ENCODE data around the gene FBXO3.
"Not testable (repeated sequence)": the region's sequence is repeated elsewhere in the genome, so short reads cannot be mapped to it uniquely, and the experiment has no call there.

Gene FBXO3

GRCh38 chr11:33731723-33732531 is 42.4 kb downstream of the FBXO3 start:
- Histone ChIP-seq H3K4me2 (ENCODE audit: low read length) (no peak overlapping the region), H3K36me3 (ENCODE audit: control insufficient read depth, low read length) (no peaks in the 10 kb centered on the region), H3K79me2 (ENCODE audit: control insufficient read depth, low read length) (peaks cover 38% of the 10 kb centered on the region), H3K9me2 (replicated peaks; ENCODE audit: control insufficient read depth, low read length) (no peaks in the 10 kb centered on the region), H3K4me1 (ENCODE audit: control insufficient read depth, low read length) (peaks cover 31% of the 10 kb centered on the region), H3K4me3 (ENCODE audit: low read length) (no peak overlapping the region), H3F3A (ENCODE audit: control insufficient read depth, insufficient read depth) (no peaks in the 10 kb centered on the region), H3K9me3 (ENCODE audit: control insufficient read depth, insufficient read depth, low read length) (no peaks in the 10 kb centered on the region), H4K20me1 (ENCODE audit: control insufficient read depth, insufficient read depth, low read depth, low read length) (peaks cover 8% of the 10 kb centered on the region; the same call in 1 of the 2 replicates), H3K27ac (ENCODE audit: low read depth, low read length) (no peak overlapping the region), H3K27me3 (ENCODE audit: control insufficient read depth, low read length) (peaks cover 6% of the 10 kb centered on the region; the same call in 1 of the 2 replicates)
- TF ChIP-seq, protein P1, sequence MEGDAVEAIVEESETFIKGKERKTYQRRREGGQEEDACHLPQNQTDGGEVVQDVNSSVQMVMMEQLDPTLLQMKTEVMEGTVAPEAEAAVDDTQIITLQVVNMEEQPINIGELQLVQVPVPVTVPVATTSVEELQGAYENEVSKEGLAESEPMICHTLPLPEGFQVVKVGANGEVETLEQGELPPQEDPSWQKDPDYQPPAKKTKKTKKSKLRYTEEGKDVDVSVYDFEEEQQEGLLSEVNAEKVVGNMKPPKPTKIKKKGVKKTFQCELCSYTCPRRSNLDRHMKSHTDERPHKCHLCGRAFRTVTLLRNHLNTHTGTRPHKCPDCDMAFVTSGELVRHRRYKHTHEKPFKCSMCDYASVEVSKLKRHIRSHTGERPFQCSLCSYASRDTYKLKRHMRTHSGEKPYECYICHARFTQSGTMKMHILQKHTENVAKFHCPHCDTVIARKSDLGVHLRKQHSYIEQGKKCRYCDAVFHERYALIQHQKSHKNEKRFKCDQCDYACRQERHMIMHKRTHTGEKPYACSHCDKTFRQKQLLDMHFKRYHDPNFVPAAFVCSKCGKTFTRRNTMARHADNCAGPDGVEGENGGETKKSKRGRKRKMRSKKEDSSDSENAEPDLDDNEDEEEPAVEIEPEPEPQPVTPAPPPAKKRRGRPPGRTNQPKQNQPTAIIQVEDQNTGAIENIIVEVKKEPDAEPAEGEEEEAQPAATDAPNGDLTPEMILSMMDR (IDR thresholded peaks at IDR 0.05; ENCODE audit: low read depth, low read length, poor library complexity, severe bottlenecking), result no peak
- TF ChIP-seq EZH2phosphoT487 (IDR thresholded peaks at IDR 0.05; ENCODE audit: borderline replicate concordance, low read length), result no peak

DNA sequence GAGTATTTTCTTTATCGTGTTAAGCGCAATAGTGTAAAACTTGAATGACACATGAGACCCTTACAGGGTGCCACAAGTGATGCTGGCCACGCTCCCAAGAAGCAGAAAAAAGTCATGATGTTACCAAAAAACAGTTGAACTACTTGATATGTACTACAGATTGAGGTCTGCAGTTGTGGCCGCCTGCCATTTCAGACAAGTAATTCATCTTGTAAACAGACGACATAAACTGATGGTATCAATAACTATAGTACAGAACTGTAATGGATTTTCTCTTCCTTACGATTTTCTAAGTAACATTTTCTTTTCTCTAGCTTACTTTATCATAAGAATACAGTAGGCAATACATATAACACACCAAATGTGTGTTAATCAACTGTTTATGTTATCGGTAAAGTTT is 43.6 kb downstream of the FBXO3 start:
- Histone ChIP-seq H3K36me3 (ENCODE audit: control insufficient read depth, low read length) (no peaks in the 10 kb centered on the region), H3K4me1 (ENCODE audit: control insufficient read depth, low read length) (peaks cover 25% of the 10 kb centered on the region), H3K27me3 (ENCODE audit: control insufficient read depth, low read length) (peaks cover 6% of the 10 kb centered on the region; the same call in 1 of the 2 replicates), H3K27ac (ENCODE audit: low read depth, low read length) (no peak overlapping the region), H3K79me2 (ENCODE audit: control insufficient read depth, low read length) (peaks cover 38% of the 10 kb centered on the region), H3K9me3 (ENCODE audit: control insufficient read depth, insufficient read depth, low read length) (no peaks in the 10 kb centered on the region), H3K4me3 (ENCODE audit: low read length) (no peak overlapping the region), H3K9me2 (replicated peaks; ENCODE audit: control insufficient read depth, low read length) (no peaks in the 10 kb centered on the region), H3K4me2 (ENCODE audit: low read length) (no peak overlapping the region), H3F3A (ENCODE audit: control insufficient read depth, insufficient read depth) (no peaks in the 10 kb centered on the region), H4K20me1 (ENCODE audit: control insufficient read depth, insufficient read depth, low read depth, low read length) (peaks cover 8% of the 10 kb centered on the region; the same call in 1 of the 2 replicates)
- TF ChIP-seq EZH2phosphoT487 (IDR thresholded peaks at IDR 0.05; ENCODE audit: borderline replicate concordance, low read length), result no peak
- TF ChIP-seq, protein P1 (IDR thresholded peaks at IDR 0.05; ENCODE audit: low read depth, low read length, poor library complexity, severe bottlenecking), result no peak

DNA sequence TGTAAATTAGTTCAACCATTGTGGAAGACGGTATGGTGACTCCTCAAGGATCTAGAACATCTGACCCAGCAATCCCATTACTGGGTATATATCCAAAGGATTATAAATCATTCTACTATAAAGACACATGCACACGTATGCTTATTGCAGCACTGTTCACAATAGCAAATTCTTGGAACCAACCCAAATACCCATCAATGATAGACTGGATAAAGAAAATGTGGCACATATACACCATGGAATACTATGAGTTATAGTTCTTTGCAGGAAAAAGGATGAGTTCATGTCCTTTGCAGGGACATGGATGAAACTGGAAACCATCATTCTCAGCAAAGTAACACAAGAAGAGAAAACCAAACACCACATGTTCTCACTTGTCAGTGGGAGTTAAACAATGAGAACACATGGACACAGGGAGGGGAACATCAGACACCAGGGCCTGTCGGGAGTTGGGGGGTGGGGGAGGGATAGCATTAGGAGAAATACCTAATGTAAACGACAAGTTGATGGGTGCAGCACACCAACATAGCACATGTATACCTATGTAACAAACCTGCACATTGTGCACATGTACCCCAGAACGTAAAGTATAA is 45.2 kb downstream of the FBXO3 start:
- H3K4me2 ChIP-seq (ENCODE audit: low read length); H3F3A ChIP-seq (ENCODE audit: control insufficient read depth, insufficient read depth); H4K20me1 ChIP-seq (ENCODE audit: control insufficient read depth, insufficient read depth, low read depth, low read length); H3K36me3 ChIP-seq (ENCODE audit: control insufficient read depth, low read length); H3K27me3 ChIP-seq (ENCODE audit: control insufficient read depth, low read length); H3K4me3 ChIP-seq (ENCODE audit: low read length); H3K27ac ChIP-seq (ENCODE audit: low read depth, low read length); H3K9me2 ChIP-seq (replicated peaks; ENCODE audit: control insufficient read depth, low read length); H3K9me3 ChIP-seq (ENCODE audit: control insufficient read depth, insufficient read depth, low read length): not testable (repeated sequence)
- Histone ChIP-seq H3K79me2 (ENCODE audit: control insufficient read depth, low read length) (peaks cover 36% of the 10 kb centered on the region), H3K4me1 (ENCODE audit: control insufficient read depth, low read length) (peaks cover 17% of the 10 kb centered on the region)

DNA sequence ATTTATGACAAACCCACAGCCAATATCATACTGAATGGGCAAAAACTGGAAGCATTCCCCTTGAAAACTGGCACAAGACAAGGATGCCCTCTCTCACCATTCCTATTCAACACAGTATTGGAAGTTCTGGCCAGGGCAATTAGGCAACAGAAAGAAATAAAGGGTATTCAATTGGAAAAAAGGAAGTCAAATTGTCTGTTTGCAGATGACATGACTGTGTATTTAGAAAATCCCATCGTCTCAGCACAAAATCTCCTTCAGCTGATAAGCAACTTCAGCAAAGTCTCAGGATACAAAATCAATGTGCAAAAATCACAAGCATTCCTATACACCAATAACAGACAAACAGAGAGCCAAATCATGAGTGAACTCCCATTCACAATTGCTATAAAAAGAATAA is 46.8 kb downstream of the FBXO3 start:
- not testable (repeated sequence) for H3K27ac ChIP-seq (ENCODE audit: low read depth, low read length); H3K27me3 ChIP-seq (ENCODE audit: control insufficient read depth, low read length); H3K4me1 ChIP-seq (ENCODE audit: control insufficient read depth, low read length); H3K4me2 ChIP-seq (ENCODE audit: low read length); H4K20me1 ChIP-seq (ENCODE audit: control insufficient read depth, insufficient read depth, low read depth, low read length); H3K9me3 ChIP-seq (ENCODE audit: control insufficient read depth, insufficient read depth, low read length); H3K4me3 ChIP-seq (ENCODE audit: low read length); H3K36me3 ChIP-seq (ENCODE audit: control insufficient read depth, low read length); H3F3A ChIP-seq (ENCODE audit: control insufficient read depth, insufficient read depth); H3K9me2 ChIP-seq (replicated peaks; ENCODE audit: control insufficient read depth, low read length)
- H3K79me2 ChIP-seq (ENCODE audit: control insufficient read depth, low read length), result peaks cover 33% of the 10 kb centered on the region
